OCI-LY3 (cell line): ENCODE measurements around the gene TATDN2.

Experiments
- H2AFZ ChIP-seq: fragments of 200-600, 300-600 bp; shearing (Covaris generic); 2 replicates; pipeline ENCODE4 v1.6.0; 2014; ENCODE audit warnings: antibody characterized with exemption, low read depth, low read length
- H3K27ac ChIP-seq: fragments of 200-600, 300-600 bp; sonication (generic); 2 replicates; pipeline ENCODE4 v1.5.1; 2014; ENCODE audit warnings: mild to moderate bottlenecking, low read length, moderate library complexity, mixed read lengths
- H3K27me3 ChIP-seq: fragments of 200-600, 300-600 bp; sonication (generic); 2 replicates; pipeline ENCODE4 v1.6.1; 2014; ENCODE audit warnings: low read depth, low read length, mixed read lengths
- H3K36me3 ChIP-seq: fragments of 200-600, 300-600 bp; sonication (generic); replicated peaks from 2 replicates; pipeline ENCODE3; 2014; ENCODE audit warnings: low read depth, low read length, mixed read lengths
- H3K4me1 ChIP-seq: fragments of 300-600, 200-600 bp; sonication (generic); 2 replicates; pipeline ENCODE4 v1.6.1; 2014; ENCODE audit warnings: low read length, mixed read lengths
- H3K4me2 ChIP-seq: fragments of 200-600, 300-600 bp; sonication (generic); 2 replicates; pipeline ENCODE4 v1.6.1; 2014; ENCODE audit warnings: low read length, mixed read lengths
- H3K4me3 ChIP-seq: fragments of 300-600, 200-600 bp; sonication (generic); 2 replicates; pipeline ENCODE4 v1.5.1; 2014; ENCODE audit warnings: antibody characterized with exemption, mild to moderate bottlenecking, low read length, moderate library complexity
- H3K79me2 ChIP-seq: fragments of 300-600, 200-600 bp; shearing (Covaris generic); 2 replicates; pipeline ENCODE4 v1.6.1; 2014; ENCODE audit warnings: mild to moderate bottlenecking, low read length, mixed read lengths
- H3K9ac ChIP-seq: fragments of 300-600, 200-600 bp; shearing (Covaris generic); 2 replicates; pipeline ENCODE4 v1.6.0; 2014; ENCODE audit warnings: mild to moderate bottlenecking, low read length, moderate library complexity
- H3K9me3 ChIP-seq: fragments of 200-600, 300-600 bp; shearing (Covaris generic); 2 replicates; pipeline ENCODE4 v1.6.1; 2014; ENCODE audit warnings: low read length, mixed read lengths; ENCODE audit not compliant: insufficient read depth
- H4K20me1 ChIP-seq: fragments of 200-600, 300-600 bp; sonication (generic); 2 replicates; pipeline ENCODE4 v1.6.1; 2016; ENCODE audit warnings: low read length, mixed read lengths; ENCODE audit not compliant: insufficient read depth
- EZH2phosphoT487 ChIP-seq: fragments of 200-600 bp; shearing (Covaris generic); IDR thresholded peaks from 2 replicates; pipeline ENCODE4 v1.6.1; 2018; ENCODE audit warnings: antibody characterized with exemption, mixed run types, low read depth
- TF ChIP-seq, protein P1 (sequence below): fragments of 200-600, 300-600 bp; sonication (generic); IDR thresholded peaks from 2 replicates; pipeline ENCODE4 v1.5.1; 2014; ENCODE audit warnings: antibody characterized with exemption, low read length, low read depth

TATDN2 gene

DNA sequence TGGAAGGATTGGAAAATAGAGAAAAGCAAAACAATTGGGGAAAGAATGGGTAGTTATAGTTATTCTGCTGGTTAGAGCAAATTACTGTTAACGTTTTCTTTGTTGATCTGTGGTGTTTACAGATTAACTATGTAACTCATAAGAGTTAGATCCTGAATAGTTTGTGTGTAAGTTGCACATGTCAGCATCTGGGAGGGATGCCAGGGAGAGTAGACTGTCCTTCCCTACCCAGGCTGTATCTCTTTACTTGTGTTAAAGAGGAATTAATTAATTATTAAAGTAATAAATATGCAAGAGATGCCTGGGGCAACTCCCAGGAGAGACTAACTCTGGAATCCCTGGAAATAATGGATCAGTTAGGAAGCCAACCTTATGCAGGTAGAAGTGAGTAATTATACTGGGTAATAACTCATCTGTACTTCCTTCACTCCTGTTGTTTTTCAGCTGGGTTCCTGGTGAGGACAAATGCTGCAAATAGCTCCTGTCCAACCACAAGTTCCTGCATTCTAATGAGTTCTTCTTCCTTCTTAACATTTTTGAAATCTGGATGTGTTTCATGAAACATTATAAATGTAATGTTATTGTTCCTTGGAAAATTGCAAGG, 25.5 kb downstream of the TATDN2 start:
- no peaks in the 10 kb centered on the region for H3K9me3 ChIP-seq
- H3K9ac ChIP-seq, result no peak overlapping the region
- no peaks in the 10 kb centered on the region for H3K4me1 ChIP-seq
- TF ChIP-seq, protein P1, sequence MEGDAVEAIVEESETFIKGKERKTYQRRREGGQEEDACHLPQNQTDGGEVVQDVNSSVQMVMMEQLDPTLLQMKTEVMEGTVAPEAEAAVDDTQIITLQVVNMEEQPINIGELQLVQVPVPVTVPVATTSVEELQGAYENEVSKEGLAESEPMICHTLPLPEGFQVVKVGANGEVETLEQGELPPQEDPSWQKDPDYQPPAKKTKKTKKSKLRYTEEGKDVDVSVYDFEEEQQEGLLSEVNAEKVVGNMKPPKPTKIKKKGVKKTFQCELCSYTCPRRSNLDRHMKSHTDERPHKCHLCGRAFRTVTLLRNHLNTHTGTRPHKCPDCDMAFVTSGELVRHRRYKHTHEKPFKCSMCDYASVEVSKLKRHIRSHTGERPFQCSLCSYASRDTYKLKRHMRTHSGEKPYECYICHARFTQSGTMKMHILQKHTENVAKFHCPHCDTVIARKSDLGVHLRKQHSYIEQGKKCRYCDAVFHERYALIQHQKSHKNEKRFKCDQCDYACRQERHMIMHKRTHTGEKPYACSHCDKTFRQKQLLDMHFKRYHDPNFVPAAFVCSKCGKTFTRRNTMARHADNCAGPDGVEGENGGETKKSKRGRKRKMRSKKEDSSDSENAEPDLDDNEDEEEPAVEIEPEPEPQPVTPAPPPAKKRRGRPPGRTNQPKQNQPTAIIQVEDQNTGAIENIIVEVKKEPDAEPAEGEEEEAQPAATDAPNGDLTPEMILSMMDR, result no peak
- no peak for TF ChIP-seq EZH2phosphoT487
- H3K4me2 ChIP-seq, result no peak overlapping the region
- peaks cover 56% of the 10 kb centered on the region for H3K36me3 ChIP-seq
- H3K27ac ChIP-seq, result no peak overlapping the region
- peaks cover 87% of the 10 kb centered on the region for H3K79me2 ChIP-seq
- no peak overlapping the region for H2AFZ ChIP-seq
- no peak overlapping the region for H3K4me3 ChIP-seq
- peaks cover 25% of the 10 kb centered on the region for H4K20me1 ChIP-seq
- H3K27me3 ChIP-seq, result no peaks in the 10 kb centered on the region

DNA sequence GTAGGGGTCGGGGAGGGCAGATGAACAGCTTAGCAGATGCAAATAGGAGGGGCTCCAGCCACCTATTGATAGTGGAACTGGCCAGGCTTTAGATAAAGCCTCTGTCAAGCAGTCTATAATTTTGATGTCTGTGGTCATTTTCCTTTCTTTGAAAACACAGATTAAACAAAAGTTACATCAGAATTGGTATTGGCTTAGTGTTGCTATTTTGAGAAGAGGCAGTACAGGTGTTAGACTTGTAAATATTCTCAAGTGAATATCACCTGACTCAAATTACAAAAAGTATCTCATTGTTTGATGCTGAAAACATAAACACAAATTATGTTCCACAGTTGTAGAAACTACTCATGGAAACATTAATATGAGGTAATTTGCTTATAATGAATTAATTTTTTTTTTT, 26.3 kb downstream of the TATDN2 start:
- Histone ChIP-seq H3K36me3 (peaks cover 53% of the 10 kb centered on the region), H2AFZ (no peak overlapping the region), H3K27me3 (no peaks in the 10 kb centered on the region), H3K27ac (no peak overlapping the region), H3K4me1 (no peaks in the 10 kb centered on the region), H3K79me2 (peaks cover 79% of the 10 kb centered on the region), H3K4me2 (no peak overlapping the region), H3K9ac (no peak overlapping the region), H3K4me3 (no peak overlapping the region), H3K9me3 (no peaks in the 10 kb centered on the region), H4K20me1 (peaks cover 20% of the 10 kb centered on the region)
- TF ChIP-seq, protein P1, result no peak

DNA sequence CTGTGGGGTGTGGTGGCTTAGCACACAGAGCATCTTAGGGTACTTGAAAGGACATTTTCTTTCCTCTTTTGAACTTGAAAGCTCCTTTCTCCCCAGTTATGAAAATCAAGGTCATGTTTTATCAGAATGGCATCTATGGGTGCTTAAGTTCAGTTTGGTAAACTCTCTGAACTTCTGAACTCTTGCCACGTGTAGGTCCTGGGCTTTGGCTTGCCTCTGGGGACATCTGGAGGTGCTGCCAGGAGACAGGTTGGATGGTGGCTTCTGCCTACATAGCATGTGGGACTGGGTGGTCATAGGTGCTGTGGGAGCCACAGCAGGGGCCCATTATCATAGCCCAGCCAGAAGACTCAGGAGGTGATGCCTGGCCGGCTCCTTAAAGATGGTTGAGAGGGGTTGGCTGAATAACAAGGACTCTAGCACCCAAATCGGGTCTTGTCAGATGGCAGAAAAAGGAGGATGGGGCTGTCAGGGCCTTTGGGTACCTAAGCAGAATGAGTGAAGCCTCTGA, 28.9 kb downstream of the TATDN2 start:
- Histone ChIP-seq H2AFZ (no peak overlapping the region), H4K20me1 (peaks cover 17% of the 10 kb centered on the region), H3K9me3 (no peaks in the 10 kb centered on the region), H3K4me3 (no peak overlapping the region), H3K27ac (no peak overlapping the region), H3K79me2 (peaks cover 53% of the 10 kb centered on the region), H3K9ac (no peak overlapping the region), H3K36me3 (peaks cover 45% of the 10 kb centered on the region), H3K4me2 (no peak overlapping the region), H3K4me1 (no peaks in the 10 kb centered on the region), H3K27me3 (no peaks in the 10 kb centered on the region)
- TF ChIP-seq, protein P1, result no peak
- TF ChIP-seq EZH2phosphoT487, result no peak

DNA sequence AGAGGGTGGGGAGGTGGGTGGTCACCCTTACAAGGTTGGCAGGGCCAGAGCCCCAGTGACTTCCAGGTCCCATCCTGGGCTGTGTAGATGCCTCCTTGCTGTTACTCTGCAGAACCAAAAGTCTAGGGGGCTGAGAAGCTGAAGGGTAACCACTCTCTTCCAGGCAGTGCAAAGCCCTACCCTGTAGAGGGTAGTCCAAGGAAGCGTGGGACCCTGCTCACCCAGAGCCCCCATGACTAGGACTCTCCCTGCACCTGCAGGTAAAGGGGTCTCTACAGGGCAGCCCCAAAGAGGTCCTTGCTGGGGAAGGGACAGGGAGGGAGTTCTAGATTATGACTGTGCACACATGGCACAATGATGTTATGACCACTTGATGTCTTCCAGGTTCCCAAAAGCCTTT, 30.2 kb downstream of the TATDN2 start:
- TF ChIP-seq, protein P1, result no peak
- TF ChIP-seq EZH2phosphoT487, result no peak
- H3K4me2 ChIP-seq, result no peak overlapping the region
- peaks cover 40% of the 10 kb centered on the region for H3K79me2 ChIP-seq
- H3K27me3 ChIP-seq, result no peaks in the 10 kb centered on the region
- peaks cover 48% of the 10 kb centered on the region for H3K36me3 ChIP-seq
- no peaks in the 10 kb centered on the region for H3K4me1 ChIP-seq
- peaks cover 10% of the 10 kb centered on the region for H4K20me1 ChIP-seq
- no peak overlapping the region for H3K9ac ChIP-seq
- H3K4me3 ChIP-seq, result no peak overlapping the region
- H3K9me3 ChIP-seq, result no peaks in the 10 kb centered on the region
- H2AFZ ChIP-seq, result no peak overlapping the region
- no peak overlapping the region for H3K27ac ChIP-seq
